Skeletal muscle satellite cell (primary cell): ENCODE results near the gene SSH3.
A peak's percentile ranks its signal among the peaks of the same experiment; 100 is the strongest.
"Not testable (repeated sequence)": the region's sequence is repeated elsewhere in the genome, so short reads cannot be mapped to it uniquely, and the experiment has no call there.

Experiments used
- H3K27me3 ChIP-seq: 2 replicates; pipeline ENCODE4 v1.7.0; 2013; ENCODE audit warnings: low read length; ENCODE audit not compliant: control insufficient read depth, insufficient read depth
- H3K36me3 ChIP-seq: 2 replicates; pipeline ENCODE4 v1.7.0; 2013; ENCODE audit warnings: mild to moderate bottlenecking, control low read depth, low read length; ENCODE audit not compliant: insufficient read depth
- H3K4me1 ChIP-seq: 2 replicates; pipeline ENCODE4 v1.7.0; 2013; ENCODE audit warnings: low read length; ENCODE audit not compliant: control insufficient read depth, insufficient read depth
- H3K4me2 ChIP-seq: 2 replicates; pipeline ENCODE4 v1.7.0; 2013; ENCODE audit warnings: mild to moderate bottlenecking, low read length
- H3K4me3 ChIP-seq: 2 replicates; pipeline ENCODE4 v1.7.0; 2013; ENCODE audit warnings: low read length
- H3K9ac ChIP-seq: 2 replicates; pipeline ENCODE4 v1.7.0; 2013; ENCODE audit warnings: mild to moderate bottlenecking, low read depth, low read length, moderate library complexity
- H3K9me3 ChIP-seq: replicated peaks from 2 replicates; pipeline ENCODE4 v1.7.0; 2013; ENCODE audit warnings: mild to moderate bottlenecking, control low read depth, low read length

SSH3 gene

DNA sequence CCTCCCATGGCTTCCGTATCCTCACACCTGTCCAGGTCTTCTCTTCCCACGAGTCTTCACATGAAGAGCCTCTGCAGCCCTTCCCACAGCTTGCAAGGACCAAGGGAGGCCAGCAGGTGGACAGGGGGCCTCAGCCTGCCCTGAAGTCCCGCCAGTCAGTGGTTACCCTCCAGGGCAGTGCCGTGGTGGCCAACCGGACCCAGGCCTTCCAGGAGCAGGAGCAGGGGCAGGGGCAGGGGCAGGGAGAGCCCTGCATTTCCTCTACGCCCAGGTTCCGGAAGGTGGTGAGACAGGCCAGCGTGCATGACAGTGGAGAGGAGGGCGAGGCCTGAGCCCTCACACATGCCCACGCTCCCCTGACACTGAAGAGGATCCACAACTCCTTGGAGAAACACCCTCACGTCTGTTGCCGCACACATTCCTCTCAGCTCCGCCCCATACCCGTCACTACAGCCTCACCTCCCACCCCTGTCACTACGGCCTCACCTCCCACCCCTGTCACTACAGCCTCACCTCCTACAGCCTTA is 8.3 kb downstream of the SSH3 start:
- H3K4me1 ChIP-seq = no peaks in the 10 kb centered on the region
- no peak overlapping the region for H3K4me2 ChIP-seq
- no peaks in the 10 kb centered on the region for H3K27me3 ChIP-seq
- no peak overlapping the region for H3K4me3 ChIP-seq
- peaks cover 19% of the 10 kb centered on the region for H3K36me3 ChIP-seq
- no peaks in the 10 kb centered on the region for H3K9me3 ChIP-seq
- H3K9ac ChIP-seq = no peak overlapping the region

DNA sequence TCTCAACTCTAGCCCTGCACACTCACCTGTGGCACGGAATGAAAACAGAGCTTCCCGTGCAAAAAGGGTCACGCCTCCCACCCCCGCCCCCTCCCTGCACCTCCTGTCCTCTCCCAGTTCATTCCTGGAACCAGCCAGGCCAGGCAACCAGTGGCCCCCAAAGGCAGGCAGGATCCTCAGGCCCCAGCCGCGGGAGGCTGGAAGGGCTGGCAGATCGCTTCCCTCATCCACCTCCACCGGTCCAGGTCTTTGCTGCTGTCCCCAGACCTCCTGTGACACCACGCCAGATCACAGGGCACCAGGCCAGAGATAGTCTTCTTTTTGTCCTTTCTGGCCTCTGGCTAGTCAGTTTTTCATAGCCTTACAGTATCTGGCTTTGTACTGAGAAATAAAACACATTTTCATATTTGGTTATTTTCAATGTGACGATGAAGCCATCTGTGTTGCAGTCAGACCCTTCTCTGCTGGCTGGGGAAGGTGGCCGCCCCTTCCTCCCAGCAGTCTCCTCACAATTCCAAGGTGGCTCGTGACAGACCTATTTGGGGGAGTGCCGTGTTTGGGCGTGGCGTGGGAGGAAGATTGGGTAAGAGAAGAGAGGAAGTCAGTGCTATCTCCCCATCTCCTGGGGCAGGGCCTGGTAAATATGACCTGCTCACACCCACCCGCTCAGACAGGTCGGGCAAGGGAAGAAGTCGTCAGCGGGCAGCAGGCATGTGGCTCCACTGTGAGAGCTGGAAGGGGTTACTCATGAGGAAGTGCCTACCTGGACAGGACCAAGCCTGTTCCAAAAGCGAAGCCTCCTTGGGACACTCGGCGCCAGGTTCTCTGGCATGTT is 9.1 kb downstream of the SSH3 start:
- Histone ChIP-seq H3K27me3 (no peaks in the 10 kb centered on the region), H3K9ac (no peak overlapping the region), H3K9me3 (no peaks in the 10 kb centered on the region), H3K4me3 (no peak overlapping the region), H3K4me1 (no peaks in the 10 kb centered on the region), H3K36me3 (peaks cover 19% of the 10 kb centered on the region), H3K4me2 (no peak overlapping the region)

DNA sequence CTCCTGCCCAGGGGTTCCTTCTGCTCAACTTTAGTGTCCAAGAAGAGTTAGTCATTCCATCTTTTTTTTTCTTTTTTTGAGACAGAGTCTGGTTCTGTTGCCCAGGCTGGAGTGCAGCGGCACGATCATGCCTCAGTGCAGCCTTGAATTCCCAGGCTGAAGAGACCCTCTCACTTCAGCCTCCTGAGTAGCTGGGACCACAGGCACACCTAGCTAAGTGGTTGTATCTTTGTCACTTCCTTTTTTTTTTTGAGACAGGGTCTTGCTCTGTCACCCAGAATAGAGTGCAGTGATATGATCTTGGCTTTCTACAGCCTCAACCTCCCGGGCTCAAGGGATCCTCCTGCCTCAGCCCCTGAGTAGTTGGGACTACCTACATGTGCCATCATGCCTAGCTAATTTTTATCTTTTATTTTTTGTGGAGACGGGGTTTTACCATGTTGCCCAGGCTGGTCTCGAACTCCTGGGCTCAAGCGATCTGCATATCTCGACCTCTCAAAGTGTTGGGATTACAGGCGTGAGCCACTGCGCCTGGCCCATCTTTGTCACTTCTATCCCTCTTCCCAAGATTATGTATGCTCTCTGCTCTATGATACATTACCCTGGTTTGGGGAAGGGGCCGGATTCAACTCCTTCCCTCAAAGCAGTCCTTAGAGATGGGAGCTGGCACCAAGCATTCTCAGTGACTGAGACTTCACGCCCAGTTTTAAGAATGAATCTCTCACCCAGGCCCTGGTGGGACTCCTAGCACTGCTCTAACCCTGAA is 10.0 kb downstream of the SSH3 start:
- Histone ChIP-seq H3K4me3 (no peak overlapping the region), H3K4me2 (no peak overlapping the region), H3K9me3 (no peaks in the 10 kb centered on the region), H3K9ac (no peak overlapping the region), H3K4me1 (peaks cover 3% of the 10 kb centered on the region), H3K27me3 (no peaks in the 10 kb centered on the region), H3K36me3 (peaks cover 19% of the 10 kb centered on the region)

DNA sequence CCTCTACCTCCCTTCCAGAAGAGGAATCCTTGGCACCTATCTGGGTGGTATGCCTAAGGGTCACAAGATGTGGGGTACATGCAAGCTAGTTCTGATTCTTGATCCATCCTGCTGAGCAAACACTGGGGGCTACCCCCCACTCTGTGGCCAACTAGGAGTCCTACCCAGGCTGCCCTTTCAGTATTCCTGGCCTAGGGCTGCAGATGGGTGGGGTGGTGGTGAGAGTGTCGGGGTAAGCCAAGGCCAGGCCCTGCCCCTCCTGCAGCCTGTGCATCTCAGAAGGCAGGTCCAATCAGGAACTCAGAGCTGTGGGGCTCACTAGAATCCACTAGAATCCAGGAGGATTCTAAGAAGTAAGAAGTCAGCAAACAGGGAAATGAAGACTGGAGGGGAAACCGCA is 10.9 kb downstream of the SSH3 start:
- Histone ChIP-seq H3K9ac (no peak overlapping the region), H3K27me3 (no peaks in the 10 kb centered on the region), H3K4me3 (no peak overlapping the region), H3K9me3 (no peaks in the 10 kb centered on the region), H3K4me1 (peaks cover 5% of the 10 kb centered on the region), H3K36me3 (peaks cover 14% of the 10 kb centered on the region), H3K4me2 (no peak overlapping the region)

DNA sequence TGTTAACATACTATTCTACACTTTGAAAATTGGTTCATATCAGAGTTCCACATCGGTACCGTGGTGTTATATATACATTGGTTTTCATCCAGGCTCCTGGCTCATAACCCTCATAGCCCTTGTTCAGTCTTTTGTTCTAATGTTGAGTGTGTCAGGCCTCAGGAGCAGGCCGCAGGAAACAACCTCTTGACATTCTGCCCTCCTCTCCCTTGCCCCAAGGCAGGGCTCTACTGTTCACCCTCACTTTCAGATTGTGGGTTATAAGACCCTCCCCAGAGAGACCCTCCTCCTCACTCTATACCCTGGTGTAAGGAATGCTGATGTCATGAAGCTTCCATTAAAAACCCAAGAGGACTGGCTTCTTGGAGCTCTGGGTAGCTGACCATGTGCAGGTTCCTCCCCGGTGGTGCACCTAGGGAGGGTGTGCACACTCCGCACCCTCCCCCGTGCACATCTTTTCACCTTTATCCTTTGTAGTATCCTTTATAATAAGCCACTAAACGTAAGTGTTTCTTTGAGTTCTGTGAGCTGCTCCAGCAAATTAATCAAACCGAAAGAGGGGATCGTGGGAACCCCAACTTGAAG is 12.1 kb downstream of the SSH3 start:
- H3K9me3 ChIP-seq = no peaks in the 10 kb centered on the region
- H3K27me3 ChIP-seq = no peaks in the 10 kb centered on the region
- H3K9ac ChIP-seq = no peak overlapping the region
- H3K36me3 ChIP-seq = peaks cover 5% of the 10 kb centered on the region
- no peak overlapping the region for H3K4me3 ChIP-seq
- no peak overlapping the region for H3K4me2 ChIP-seq
- peaks cover 5% of the 10 kb centered on the region for H3K4me1 ChIP-seq

DNA sequence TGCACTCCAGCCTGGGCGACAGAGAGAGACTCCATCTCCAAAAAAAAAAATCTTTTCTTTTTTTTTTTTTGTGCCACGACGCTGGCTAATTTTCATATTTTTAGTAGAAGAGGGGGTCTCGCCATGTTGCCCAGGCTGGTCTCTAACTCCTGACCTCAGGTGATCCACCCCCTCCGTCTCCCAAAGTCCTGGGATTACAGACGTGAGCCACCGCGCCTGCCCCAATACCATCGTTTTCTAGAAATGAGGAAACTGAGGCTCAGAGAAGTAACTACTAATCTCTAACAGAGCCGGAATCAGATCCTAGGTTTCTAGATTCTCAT is 13.5 kb downstream of the SSH3 start:
- Histone ChIP-seq H3K36me3 (no peaks in the 10 kb centered on the region), H3K4me1 (peaks cover 5% of the 10 kb centered on the region), H3K27me3 (no peaks in the 10 kb centered on the region), H3K4me2 (peak overlapping the region; percentile 95), H3K4me3 (peak overlapping the region; percentile 78), H3K9ac (peak overlapping the region; percentile 77), H3K9me3 (no peaks in the 10 kb centered on the region)

DNA sequence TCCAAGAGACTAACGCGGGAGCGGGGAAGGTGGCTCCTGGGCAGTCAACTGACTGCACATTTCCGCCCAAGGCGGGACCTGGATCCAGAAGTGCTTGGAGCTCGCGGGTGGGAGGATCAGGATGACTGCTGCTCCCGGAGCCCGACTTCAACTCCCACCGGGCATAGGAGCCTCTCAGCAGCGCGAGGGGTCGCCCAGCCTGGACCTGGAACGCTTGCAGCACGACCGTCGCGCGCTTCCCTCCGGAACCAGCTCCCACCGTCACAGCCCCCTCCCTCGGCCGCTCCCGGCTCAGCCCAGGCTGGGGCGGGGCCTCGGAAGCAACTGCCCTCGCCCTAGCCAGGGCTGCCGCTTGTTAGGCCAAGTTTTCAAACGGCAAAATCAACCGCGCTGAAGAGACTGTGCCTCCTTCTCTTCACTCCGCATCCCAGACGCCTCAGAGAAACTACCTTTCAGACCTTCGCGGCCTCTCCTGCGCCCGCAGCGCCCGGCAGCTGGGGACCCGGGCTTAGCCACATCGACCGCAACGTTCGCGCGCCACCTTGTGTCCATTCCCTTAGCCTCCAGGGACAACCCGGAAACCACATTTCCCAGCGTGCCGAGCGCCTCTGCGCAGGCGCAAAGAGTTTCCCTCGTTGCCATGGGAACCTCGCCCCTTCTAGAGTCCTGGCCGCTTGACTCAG is 14.0 kb downstream of the SSH3 start:
- Histone ChIP-seq H3K4me3 (peak overlapping the region; percentile 78), H3K9me3 (no peaks in the 10 kb centered on the region), H3K27me3 (no peaks in the 10 kb centered on the region), H3K36me3 (no peaks in the 10 kb centered on the region), H3K4me1 (peaks cover 5% of the 10 kb centered on the region), H3K9ac (peak overlapping the region; percentile 77), H3K4me2 (peak overlapping the region; percentile 95)

DNA sequence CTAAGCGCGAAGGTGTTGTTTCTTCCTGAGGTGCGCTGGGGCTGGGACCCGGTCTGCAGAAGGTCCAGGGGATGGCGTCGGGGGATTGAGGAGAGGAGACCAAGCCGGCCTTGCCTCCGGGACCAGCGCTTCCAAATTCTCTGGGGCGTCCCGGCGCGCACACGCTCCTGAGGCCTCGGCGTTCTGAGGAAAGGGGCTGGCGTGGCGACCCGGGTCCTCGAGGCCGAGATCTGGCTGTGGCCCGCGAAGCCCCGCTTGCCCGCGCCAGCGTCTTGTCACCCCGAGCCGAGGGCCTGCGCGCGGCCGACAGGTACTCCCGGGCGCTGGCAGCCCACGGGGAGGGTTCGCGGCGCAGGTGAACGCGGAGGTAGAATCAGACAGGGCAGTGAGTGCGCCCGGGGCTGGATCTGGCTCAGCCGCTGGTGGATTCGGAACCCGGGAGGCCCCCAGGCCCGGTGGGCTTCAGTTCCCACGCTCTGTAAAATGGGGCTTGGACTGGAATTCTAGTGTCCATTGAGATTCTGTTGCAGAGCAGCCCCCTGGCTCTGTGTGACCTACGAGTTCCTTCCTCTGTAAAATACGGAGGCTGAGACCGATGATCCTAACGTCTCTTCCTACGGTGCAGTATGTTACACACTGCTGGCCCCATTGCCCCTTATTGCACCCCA is 14.7 kb downstream of the SSH3 start:
- peak overlapping the region; percentile 95 for H3K4me2 ChIP-seq
- no peaks in the 10 kb centered on the region for H3K36me3 ChIP-seq
- H3K9me3 ChIP-seq = no peaks in the 10 kb centered on the region
- H3K9ac ChIP-seq = peak overlapping the region; percentile 77
- H3K4me3 ChIP-seq = peak overlapping the region; percentile 78
- no peaks in the 10 kb centered on the region for H3K27me3 ChIP-seq
- H3K4me1 ChIP-seq = peaks cover 5% of the 10 kb centered on the region

DNA sequence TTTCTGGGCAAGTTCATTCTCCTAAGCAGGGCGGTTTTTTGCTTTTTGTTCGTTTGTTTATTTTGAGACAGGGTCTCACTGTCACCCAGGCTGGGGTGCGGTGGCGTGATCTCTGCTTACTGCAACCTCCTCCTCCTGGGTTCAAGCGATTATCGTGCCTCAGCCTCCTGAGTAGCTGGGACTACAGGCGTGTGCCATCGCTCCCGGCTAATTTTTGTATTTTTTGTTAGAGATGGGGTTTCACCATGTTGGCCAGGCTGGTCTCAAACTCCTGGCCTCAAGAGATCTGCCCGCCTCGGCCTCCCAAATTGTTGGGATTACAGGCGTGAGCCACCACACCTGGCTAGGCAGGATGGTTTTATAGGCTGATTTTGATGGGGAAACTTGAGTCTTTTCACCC is 15.5 kb downstream of the SSH3 start:
- not testable (repeated sequence) for H3K36me3 ChIP-seq, H3K9me3 ChIP-seq, H3K9ac ChIP-seq, H3K4me2 ChIP-seq, H3K27me3 ChIP-seq, H3K4me3 ChIP-seq, H3K4me1 ChIP-seq

DNA sequence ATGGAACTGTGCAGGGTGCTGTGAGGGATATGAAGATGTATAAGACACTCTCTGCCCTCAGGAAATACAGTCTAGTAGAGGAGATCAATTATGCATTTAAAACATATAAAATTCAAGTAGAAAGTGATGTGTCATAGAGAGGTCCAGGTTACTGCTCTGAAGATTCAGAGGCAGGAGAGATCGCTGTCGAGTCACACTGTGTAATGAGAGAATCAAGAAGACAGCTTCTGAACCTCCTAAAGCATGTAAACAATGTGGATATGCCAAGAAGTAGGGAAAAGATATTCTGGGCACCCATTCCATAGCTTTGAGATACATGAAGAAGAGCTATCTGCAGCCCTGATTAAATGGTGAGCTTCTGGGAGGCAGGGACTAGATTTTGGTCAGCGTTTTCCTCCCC is 16.7 kb downstream of the SSH3 start:
- no peak overlapping the region for H3K4me2 ChIP-seq
- H3K9me3 ChIP-seq = no peaks in the 10 kb centered on the region
- H3K4me3 ChIP-seq = no peak overlapping the region
- no peaks in the 10 kb centered on the region for H3K27me3 ChIP-seq
- H3K4me1 ChIP-seq = peaks cover 5% of the 10 kb centered on the region
- H3K36me3 ChIP-seq = no peaks in the 10 kb centered on the region
- no peak overlapping the region for H3K9ac ChIP-seq

DNA sequence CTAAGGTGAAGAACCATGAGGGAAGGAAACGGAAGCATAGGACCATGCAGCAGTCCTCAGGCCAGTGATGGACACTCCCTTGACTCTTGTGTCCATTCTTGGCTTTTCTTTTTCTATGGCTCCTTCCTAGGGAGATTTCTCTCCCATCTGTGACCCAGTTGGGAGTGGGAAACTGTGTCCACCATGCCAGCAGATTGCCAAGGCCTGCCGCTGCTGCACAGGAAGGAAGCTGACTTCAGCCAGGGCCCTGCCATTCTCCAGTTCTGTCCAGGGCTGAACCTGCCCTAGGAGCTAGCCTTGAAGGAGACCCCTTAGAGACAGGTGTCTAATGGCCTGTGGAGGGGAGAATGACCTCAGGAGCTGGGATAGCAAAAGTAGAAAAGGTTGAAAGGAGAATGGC is 17.4 kb downstream of the SSH3 start:
- Histone ChIP-seq H3K4me1 (peaks cover 5% of the 10 kb centered on the region), H3K9me3 (no peaks in the 10 kb centered on the region), H3K36me3 (no peaks in the 10 kb centered on the region), H3K4me2 (no peak overlapping the region), H3K27me3 (no peaks in the 10 kb centered on the region), H3K9ac (no peak overlapping the region), H3K4me3 (no peak overlapping the region)
